Measurements from ENCODE around the gene SCN9A.

Gene SCN9A

DNA sequence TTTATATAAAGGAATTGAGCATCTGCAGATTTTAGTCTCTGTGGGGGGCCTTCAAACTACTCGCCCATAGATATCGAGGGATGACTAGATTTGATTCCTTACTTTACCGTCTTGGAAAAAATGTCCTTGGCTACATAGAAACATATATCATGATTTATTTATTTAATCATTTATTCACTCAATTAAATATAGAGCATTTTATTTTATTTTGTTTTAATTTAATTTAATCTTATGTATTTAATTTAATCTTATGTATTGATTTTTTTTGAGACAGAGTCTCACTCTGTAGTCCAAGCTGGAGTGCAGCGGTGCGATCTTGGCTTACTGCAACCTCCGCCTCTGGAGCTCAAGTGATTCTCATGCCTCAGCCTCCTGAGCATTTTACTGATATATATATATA, 105.4 kb downstream of the SCN9A start:
- in situ Hi-C loops (cut with HindIII; ENCODE audit: low sequenced_read_pairs), result no loop called here
- H3K4me3 ChIP-seq (ENCODE audit: low read depth, low read length), result no peak overlapping the region
- TF ChIP-seq, protein P1, sequence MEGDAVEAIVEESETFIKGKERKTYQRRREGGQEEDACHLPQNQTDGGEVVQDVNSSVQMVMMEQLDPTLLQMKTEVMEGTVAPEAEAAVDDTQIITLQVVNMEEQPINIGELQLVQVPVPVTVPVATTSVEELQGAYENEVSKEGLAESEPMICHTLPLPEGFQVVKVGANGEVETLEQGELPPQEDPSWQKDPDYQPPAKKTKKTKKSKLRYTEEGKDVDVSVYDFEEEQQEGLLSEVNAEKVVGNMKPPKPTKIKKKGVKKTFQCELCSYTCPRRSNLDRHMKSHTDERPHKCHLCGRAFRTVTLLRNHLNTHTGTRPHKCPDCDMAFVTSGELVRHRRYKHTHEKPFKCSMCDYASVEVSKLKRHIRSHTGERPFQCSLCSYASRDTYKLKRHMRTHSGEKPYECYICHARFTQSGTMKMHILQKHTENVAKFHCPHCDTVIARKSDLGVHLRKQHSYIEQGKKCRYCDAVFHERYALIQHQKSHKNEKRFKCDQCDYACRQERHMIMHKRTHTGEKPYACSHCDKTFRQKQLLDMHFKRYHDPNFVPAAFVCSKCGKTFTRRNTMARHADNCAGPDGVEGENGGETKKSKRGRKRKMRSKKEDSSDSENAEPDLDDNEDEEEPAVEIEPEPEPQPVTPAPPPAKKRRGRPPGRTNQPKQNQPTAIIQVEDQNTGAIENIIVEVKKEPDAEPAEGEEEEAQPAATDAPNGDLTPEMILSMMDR (IDR thresholded peaks at IDR 0.05; ENCODE audit: low read depth, low read length), result no peak
- DNase-seq (ENCODE audit: low read depth, low spot score), result no peak

- in situ Hi-C loops (cut with HindIII; ENCODE audit: low sequenced_read_pairs), result no loop called here
- H3K4me3 ChIP-seq (ENCODE audit: low read depth, low read length), result no peak overlapping the region
- TF ChIP-seq, protein P1 (IDR thresholded peaks at IDR 0.05; ENCODE audit: low read depth, low read length), result no peak
- no peak for DNase-seq (ENCODE audit: low read depth, low spot score)
Observed at GRCh38 chr2:166269322-166269721, 106.4 kb downstream of the SCN9A start.

DNA sequence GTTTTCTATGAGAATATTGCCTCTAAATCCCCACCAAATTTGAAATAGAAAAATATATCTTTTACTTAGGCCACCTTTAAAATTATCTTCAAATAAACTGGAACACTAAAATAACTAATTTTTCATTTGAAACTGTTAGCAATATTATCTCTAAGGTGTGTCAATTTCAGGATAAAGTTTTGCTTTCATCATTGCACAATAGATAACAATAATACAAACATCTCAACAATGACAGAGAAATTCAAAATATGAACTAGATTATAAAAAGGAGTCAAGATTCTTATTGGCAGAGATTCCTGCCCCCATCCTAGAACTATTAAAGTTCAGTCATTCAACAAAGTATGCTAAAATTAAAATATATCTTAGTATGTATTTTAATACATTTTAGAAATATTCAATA, 117.9 kb downstream of the SCN9A start:
- TF ChIP-seq, protein P1 (IDR thresholded peaks at IDR 0.05; ENCODE audit: low read depth, low read length), result no peak
- in situ Hi-C loops (cut with HindIII; ENCODE audit: low sequenced_read_pairs), result no loop called here
- no peak overlapping the region for H3K4me3 ChIP-seq (ENCODE audit: low read depth, low read length)
- DNase-seq (ENCODE audit: low read depth, low spot score), result no peak

- no peak overlapping the region for H3K4me3 ChIP-seq (ENCODE audit: low read depth, low read length)
- no peak for DNase-seq (ENCODE audit: low read depth, low spot score)
- in situ Hi-C loops (cut with HindIII; ENCODE audit: low sequenced_read_pairs), result no loop called here
- TF ChIP-seq, protein P1 (IDR thresholded peaks at IDR 0.05; ENCODE audit: low read depth, low read length), result no peak
Observed at GRCh38 chr2:166256896-166257295, 118.8 kb downstream of the SCN9A start.

DNA sequence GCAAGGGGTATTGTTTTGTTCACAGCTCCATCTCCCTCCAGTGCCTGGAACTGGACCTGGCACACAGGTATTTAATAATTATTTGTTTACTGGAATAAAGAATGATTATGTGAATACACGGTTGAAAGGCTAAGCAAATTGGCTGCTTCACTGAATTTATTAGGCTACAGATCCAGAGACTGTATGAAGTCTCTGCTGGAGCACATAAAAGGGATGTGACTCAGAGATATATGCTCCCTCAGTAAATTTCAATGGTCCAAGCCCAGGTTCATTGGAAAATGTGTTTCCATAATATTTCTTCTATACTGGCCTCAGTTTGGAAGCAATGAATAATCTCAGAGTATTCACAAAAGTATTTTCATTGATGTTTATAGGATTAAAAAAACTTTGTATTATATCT, 126.4 kb downstream of the SCN9A start:
- TF ChIP-seq, protein P1 (IDR thresholded peaks at IDR 0.05; ENCODE audit: low read depth, low read length), result no peak
- DNase-seq (ENCODE audit: low read depth, low spot score), result no peak
- in situ Hi-C loops (cut with HindIII; ENCODE audit: low sequenced_read_pairs), result no loop called here
- no peak overlapping the region for H3K4me3 ChIP-seq (ENCODE audit: low read depth, low read length)

DNA sequence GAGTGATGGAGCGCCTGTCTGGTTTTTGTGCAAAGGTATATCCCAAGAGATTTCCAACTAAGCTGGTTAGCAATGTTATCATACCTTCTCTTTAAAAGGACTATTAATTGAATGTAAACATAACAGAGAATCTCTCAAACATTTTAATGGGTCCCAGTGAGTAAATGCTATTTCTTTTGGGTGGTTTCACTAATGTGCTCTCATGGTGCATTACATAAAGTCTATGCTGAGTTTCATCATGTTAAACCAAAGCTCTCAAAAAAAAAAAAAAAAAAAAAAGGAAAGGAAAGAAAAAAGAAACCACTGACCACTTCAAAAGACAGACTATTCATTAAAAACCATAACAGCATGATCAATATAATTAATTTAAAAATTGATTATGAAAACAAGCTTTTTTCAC, 128.8 kb downstream of the SCN9A start:
- no peak for DNase-seq (ENCODE audit: low read depth, low spot score)
- H3K4me3 ChIP-seq (ENCODE audit: low read depth, low read length), result no peak overlapping the region
- in situ Hi-C loops (cut with HindIII; ENCODE audit: low sequenced_read_pairs), result no loop called here
- TF ChIP-seq, protein P1 (IDR thresholded peaks at IDR 0.05; ENCODE audit: low read depth, low read length), result no peak

DNA sequence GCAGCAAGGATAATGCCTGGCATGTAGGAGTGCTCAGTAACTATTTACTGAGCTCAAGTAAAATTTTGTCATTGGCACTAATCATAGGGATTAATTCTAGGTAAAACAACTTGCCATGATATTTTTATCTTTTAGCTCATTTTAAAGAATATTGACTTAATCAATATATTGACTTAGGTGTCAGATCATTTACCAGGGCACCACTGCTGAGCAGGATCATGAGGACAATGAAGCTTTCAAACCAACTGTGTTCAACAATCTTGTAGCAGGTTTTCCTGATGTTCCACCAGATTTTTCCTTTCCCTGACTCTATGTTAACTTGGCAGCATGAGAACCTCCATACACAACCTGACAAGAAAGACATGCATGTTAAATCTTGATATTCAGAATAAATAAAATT, 133.4 kb downstream of the SCN9A start:
- H3K4me3 ChIP-seq (ENCODE audit: low read depth, low read length), result no peak overlapping the region
- TF ChIP-seq, protein P1 (IDR thresholded peaks at IDR 0.05; ENCODE audit: low read depth, low read length), result no peak
- in situ Hi-C loops (cut with HindIII; ENCODE audit: low sequenced_read_pairs), result no loop called here
- DNase-seq (ENCODE audit: low read depth, low spot score), result no peak
